IPS-NIHi7 (cell line): ENCODE data around the gene SETD3.

Experiments used
- DNase-seq: peaks from one replicate; pipeline ENCODE4 v3.0.0; 2012; ENCODE audit warnings: mixed read lengths; ENCODE audit errors: extremely low spot score

The SETD3 gene

GRCh38 chr14:99460793-99461192 lies 19.9 kb downstream of the SETD3 start:
- peak; percentile 69 for DNase-seq

GRCh38 chr14:99459481-99460100 lies 21.1 kb downstream of the SETD3 start:
- DNase-seq = no peak

- no peak for DNase-seq
Measured at GRCh38 chr14:99454246-99454645, 26.4 kb downstream of the SETD3 start.

GRCh38 chr14:99452968-99453367 lies 27.7 kb downstream of the SETD3 start:
- DNase-seq = no peak

GRCh38 chr14:99451234-99451633 lies 29.4 kb downstream of the SETD3 start:
- DNase-seq = no peak

- DNase-seq = no peak
Measured at GRCh38 chr14:99450266-99450665, 30.4 kb downstream of the SETD3 start.

- no peak for DNase-seq
Measured at GRCh38 chr14:99447739-99448138, 32.9 kb downstream of the SETD3 start.

GRCh38 chr14:99445931-99446330 lies 34.7 kb downstream of the SETD3 start:
- no peak for DNase-seq

GRCh38 chr14:99441918-99442317 lies 38.7 kb downstream of the SETD3 start:
- no peak for DNase-seq

- peak; percentile 63 for DNase-seq
Measured at GRCh38 chr14:99441157-99441870, 39.3 kb downstream of the SETD3 start.

GRCh38 chr14:99440278-99440677 lies 40.4 kb downstream of the SETD3 start:
- no peak for DNase-seq

GRCh38 chr14:99437706-99438105 lies 43.0 kb downstream of the SETD3 start:
- DNase-seq = no peak

GRCh38 chr14:99436247-99437180 lies 44.1 kb downstream of the SETD3 start:
- DNase-seq = no peak

GRCh38 chr14:99435327-99435726 lies 45.3 kb downstream of the SETD3 start:
- DNase-seq = no peak

- DNase-seq = no peak
Measured at GRCh38 chr14:99432485-99432884, 48.2 kb downstream of the SETD3 start.

GRCh38 chr14:99431986-99432385 lies 48.7 kb downstream of the SETD3 start:
- no peak for DNase-seq

GRCh38 chr14:99430491-99430890 lies 50.2 kb downstream of the SETD3 start:
- peak; percentile 75 for DNase-seq

GRCh38 chr14:99427632-99428300 lies 52.9 kb downstream of the SETD3 start:
- DNase-seq = no peak

- DNase-seq = no peak
Measured at GRCh38 chr14:99426813-99427346, 53.8 kb downstream of the SETD3 start.

- no peak for DNase-seq
Measured at GRCh38 chr14:99426265-99426664, 54.4 kb downstream of the SETD3 start.

GRCh38 chr14:99425272-99425681 lies 55.4 kb downstream of the SETD3 start:
- no peak for DNase-seq
